ENCODE measurements around the gene SLIT3. TPM values are rescaled to one million over a fixed set of nuclear protein-coding genes. Genes with fewer than 3 reads are reported as not detected.

SLIT3 gene
- total and polyA plus RNA-seq, 10 of the 15 experiments (the other 5 are each of a cell fraction or from before 2014, with no cell fraction given) = 0.05 TPM; not detected in 9

- no peak overlapping the region for H3K27ac ChIP-seq (ENCODE audit: control insufficient read depth, insufficient read depth)
- no TSS peak for BruUV-seq (replicated peaks)
- ChIA-PET POLR2A (no interaction called here), CTCF (no interaction called here), SMC1A (ENCODE audit: uncharacterized antibody, unreplicated experiment) (interaction anchor here (0.7 kb wide), 1 partner anchor 173 kb away, joined by 3 read pairs; no protein-coding TSS in a partner anchor), RAD21 (ENCODE audit: unreplicated experiment) (no interaction called here)
- WGBS (ENCODE audit: insufficient coverage, insufficient replicate concordance, low lambda C conversion rate, missing lambda C conversion rate) = 4% methylated on average over 1 of the region's 1 CpG
- ATAC-seq (no peak), DNase-seq (ENCODE audit: low read depth, low spot score) (no peak), FAIRE-seq (no peak)
- intact Hi-C loops (cut with micrococcal nuclease; ENCODE audit: unreplicated experiment) (no loop called here), in situ Hi-C loops (cut with MboI) (no loop called here)
- H3K4me2 ChIP-seq (ENCODE audit: control insufficient read depth, insufficient read depth) = no peak overlapping the region
- H2AFZ ChIP-seq (ENCODE audit: control insufficient read depth, low read depth, low read length) = no peak overlapping the region
- H3K4me1 ChIP-seq (ENCODE audit: control insufficient read depth, insufficient read depth, low read length) = no peaks in the 10 kb centered on the region
- no peaks in the 10 kb centered on the region for H3K9me3 ChIP-seq (replicated peaks; ENCODE audit: control insufficient read depth, insufficient read depth, low read length)
- H3K4me3 ChIP-seq = no peak overlapping the region
- peaks cover 1 to 2% of the 10 kb centered on the region in 2 experiments; a peak in 1 of 4 replicates for H3K27me3 ChIP-seq (replicated peaks in 1 of 2; ENCODE audit: control insufficient read depth in 2 of 2, insufficient read depth in 2 of 2, low read length in 1 of 2)
- TF ChIP-seq ZBED1 (IDR thresholded peaks at IDR 0.05; ENCODE audit: borderline replicate concordance) = no peak
- no peak for TF ChIP-seq JUND (IDR thresholded peaks at IDR 0.05; ENCODE audit: low read depth, low read length)
- TF ChIP-seq RB1 (IDR thresholded peaks at IDR 0.05; ENCODE audit: borderline replicate concordance) = no peak
- TF ChIP-seq MXI1 (IDR thresholded peaks at IDR 0.05; ENCODE audit: low read depth, low read length) = no peak
- TF ChIP-seq ZNF217 (IDR thresholded peaks at IDR 0.05) = no peak
- TF ChIP-seq NFYB (IDR thresholded peaks at IDR 0.05; ENCODE audit: insufficient read depth, low read depth, low read length) = no peak
- TF ChIP-seq TCF3 (IDR thresholded peaks at IDR 0.05; ENCODE audit: borderline replicate concordance, insufficient read depth, low read depth, low read length) = no peak
- no peak for TF ChIP-seq CEBPZ (IDR thresholded peaks at IDR 0.05; ENCODE audit: low read depth, low read length)
- no peak for TF ChIP-seq SMAD5 (IDR thresholded peaks at IDR 0.05; ENCODE audit: low read depth)
- no peak for TF ChIP-seq CHD4 (IDR thresholded peaks at IDR 0.05)
- TF ChIP-seq RBBP5 (conservative IDR thresholded peaks at IDR 0.05) = no peak
- no peak for TF ChIP-seq SUZ12 (IDR thresholded peaks at IDR 0.05; ENCODE audit: unreplicated experiment)
- TF ChIP-seq BACH1 (IDR thresholded peaks at IDR 0.05; ENCODE audit: borderline replicate concordance) = no peak
- H3K79me2 ChIP-seq (ENCODE audit: control insufficient read depth, insufficient read depth, low read length) = no peaks in the 10 kb centered on the region
- no peaks in the 10 kb centered on the region for H4K20me1 ChIP-seq (ENCODE audit: control insufficient read depth, insufficient read depth)
- no peaks in the 10 kb centered on the region for H3K36me3 ChIP-seq (ENCODE audit: control insufficient read depth in 2 of 2, insufficient read depth in 2 of 2, low read length in 1 of 2)
- no peak overlapping the region for H3K9ac ChIP-seq (ENCODE audit: control insufficient read depth, insufficient read depth, low read length)
Measured at GRCh38 chr5:169132302-169132660, 168.7 kb downstream of the SLIT3 start.
